GM10266 (cell line): ENCODE measurements around the gene SLC25A25.

Source experiments
- DNase-seq: peaks from one replicate; pipeline ENCODE4 v3.0.0; 2012; ENCODE audit errors: extremely low spot score
- CTCF ChIP-seq: IDR thresholded peaks from 2 replicates; pipeline ENCODE4 v1.5.1; 2012; ENCODE audit warnings: mild to moderate bottlenecking, low read depth; ENCODE audit not compliant: control insufficient read depth, insufficient read depth; ENCODE audit errors: missing control alignments

SLC25A25 gene

GRCh38 chr9:128054087-128054486 lies 13.9 kb upstream of the SLC25A25 start:
- TF ChIP-seq CTCF, result no peak
- DNase-seq, result no peak

- no peak for TF ChIP-seq CTCF
- DNase-seq, result no peak
These were observed 12.5 kb upstream of the SLC25A25 start for GRCh38 chr9:128055344-128056040.

- no peak for DNase-seq
- TF ChIP-seq CTCF, result no peak
These were observed 11.9 kb upstream of the SLC25A25 start for GRCh38 chr9:128056086-128056485.

- DNase-seq, result no peak
- no peak for TF ChIP-seq CTCF
These were observed 10.9 kb upstream of the SLC25A25 start for GRCh38 chr9:128056887-128057723.

GRCh38 chr9:128057724-128058409 lies 10.2 kb upstream of the SLC25A25 start:
- TF ChIP-seq CTCF, result no peak
- DNase-seq, result no peak

- no peak for DNase-seq
- no peak for TF ChIP-seq CTCF
These were observed 8.6 kb upstream of the SLC25A25 start for GRCh38 chr9:128059365-128059983.
